ENCODE data around the gene EPHB3.

Gene EPHB3

GRCh38 chr3:184576457-184577240, 15.1 kb downstream of the EPHB3 start:
- Histone ChIP-seq H3K4me2 (ENCODE audit: low read depth, low read length) (no peak overlapping the region), H3K9me3 (replicated peaks; ENCODE audit: insufficient read depth, low read length) (no peaks in the 10 kb centered on the region), H3K9me2 (replicated peaks; ENCODE audit: insufficient read depth, low read length) (no peaks in the 10 kb centered on the region), H3K27ac (ENCODE audit: low read length) (no peak overlapping the region), H3K4me1 (ENCODE audit: low read length) (no peaks in the 10 kb centered on the region), H3K27me3 (replicated peaks; ENCODE audit: insufficient read depth, low read length) (peaks cover 97% of the 10 kb centered on the region), H3F3A (ENCODE audit: insufficient read depth, low read length) (no peaks in the 10 kb centered on the region), H3K36me3 (replicated peaks; ENCODE audit: insufficient read depth, low read length) (no peaks in the 10 kb centered on the region), H3K79me2 (ENCODE audit: low read length) (no peaks in the 10 kb centered on the region), H3K9ac (ENCODE audit: low read length) (no peak overlapping the region), H2AFZ (ENCODE audit: low read length) (no peak overlapping the region), H3K4me3 (ENCODE audit: low read length) (no peak overlapping the region), H4K20me1 (ENCODE audit: insufficient read depth, low read length) (no peaks in the 10 kb centered on the region)
- no peak for DNase-seq
- no peak for TF ChIP-seq EZH2 (optimal IDR thresholded peaks at IDR 0.05; ENCODE audit: low read depth, low read length)
- no peak for TF ChIP-seq CTCF (IDR thresholded peaks at IDR 0.05; ENCODE audit: low read length)
- no peak for TF ChIP-seq EZH2phosphoT487 (IDR thresholded peaks at IDR 0.05; ENCODE audit: low read length)

GRCh38 chr3:184577546-184577945, 16.0 kb downstream of the EPHB3 start:
- H3K9ac ChIP-seq (ENCODE audit: low read length) = no peak overlapping the region

GRCh38 chr3:184578218-184578617, 16.6 kb downstream of the EPHB3 start:
- no peak overlapping the region for H3K27ac ChIP-seq (ENCODE audit: low read length)

More at GRCh38 chr3:184577546-184577945, 16.0 kb downstream of the EPHB3 start:
- no peak for DNase-seq
- Histone ChIP-seq H2AFZ (ENCODE audit: low read length) (no peak overlapping the region), H3K4me3 (ENCODE audit: low read length) (no peak overlapping the region), H3K9me2 (replicated peaks; ENCODE audit: insufficient read depth, low read length) (no peaks in the 10 kb centered on the region), H3K4me1 (ENCODE audit: low read length) (no peaks in the 10 kb centered on the region), H3K4me2 (ENCODE audit: low read depth, low read length) (no peak overlapping the region), H4K20me1 (ENCODE audit: insufficient read depth, low read length) (no peaks in the 10 kb centered on the region), H3K27me3 (replicated peaks; ENCODE audit: insufficient read depth, low read length) (peaks cover 97% of the 10 kb centered on the region), H3F3A (ENCODE audit: insufficient read depth, low read length) (no peaks in the 10 kb centered on the region), H3K9me3 (replicated peaks; ENCODE audit: insufficient read depth, low read length) (no peaks in the 10 kb centered on the region), H3K27ac (ENCODE audit: low read length) (no peak overlapping the region), H3K36me3 (replicated peaks; ENCODE audit: insufficient read depth, low read length) (no peaks in the 10 kb centered on the region), H3K79me2 (ENCODE audit: low read length) (no peaks in the 10 kb centered on the region)
- TF ChIP-seq EZH2 (optimal IDR thresholded peaks at IDR 0.05; ENCODE audit: low read depth, low read length) (no peak), EZH2phosphoT487 (IDR thresholded peaks at IDR 0.05; ENCODE audit: low read length) (no peak), CTCF (IDR thresholded peaks at IDR 0.05; ENCODE audit: low read length) (no peak)

More at GRCh38 chr3:184578218-184578617, 16.6 kb downstream of the EPHB3 start:
- TF ChIP-seq EZH2 (optimal IDR thresholded peaks at IDR 0.05; ENCODE audit: low read depth, low read length) = no peak
- no peak for TF ChIP-seq CTCF (IDR thresholded peaks at IDR 0.05; ENCODE audit: low read length)
- no peak for TF ChIP-seq EZH2phosphoT487 (IDR thresholded peaks at IDR 0.05; ENCODE audit: low read length)
- no peaks in the 10 kb centered on the region for H3K9me3 ChIP-seq (replicated peaks; ENCODE audit: insufficient read depth, low read length)
- H3K9me2 ChIP-seq (replicated peaks; ENCODE audit: insufficient read depth, low read length) = no peaks in the 10 kb centered on the region
- H3F3A ChIP-seq (ENCODE audit: insufficient read depth, low read length) = no peaks in the 10 kb centered on the region
- no peak overlapping the region for H3K4me3 ChIP-seq (ENCODE audit: low read length)
- no peak overlapping the region for H2AFZ ChIP-seq (ENCODE audit: low read length)
- no peak overlapping the region for H3K9ac ChIP-seq (ENCODE audit: low read length)
- no peaks in the 10 kb centered on the region for H4K20me1 ChIP-seq (ENCODE audit: insufficient read depth, low read length)
- no peak overlapping the region for H3K4me2 ChIP-seq (ENCODE audit: low read depth, low read length)
- H3K4me1 ChIP-seq (ENCODE audit: low read length) = no peaks in the 10 kb centered on the region
- no peak for DNase-seq
- peaks cover 97% of the 10 kb centered on the region for H3K27me3 ChIP-seq (replicated peaks; ENCODE audit: insufficient read depth, low read length)
- H3K79me2 ChIP-seq (ENCODE audit: low read length) = no peaks in the 10 kb centered on the region
- H3K36me3 ChIP-seq (replicated peaks; ENCODE audit: insufficient read depth, low read length) = no peaks in the 10 kb centered on the region
